ENCODE results near the gene ANKRD23.

GRCh38 chr2:96844405-96844808, 586 bp upstream of the ANKRD23 start:
- TF ChIP-seq, protein P1, sequence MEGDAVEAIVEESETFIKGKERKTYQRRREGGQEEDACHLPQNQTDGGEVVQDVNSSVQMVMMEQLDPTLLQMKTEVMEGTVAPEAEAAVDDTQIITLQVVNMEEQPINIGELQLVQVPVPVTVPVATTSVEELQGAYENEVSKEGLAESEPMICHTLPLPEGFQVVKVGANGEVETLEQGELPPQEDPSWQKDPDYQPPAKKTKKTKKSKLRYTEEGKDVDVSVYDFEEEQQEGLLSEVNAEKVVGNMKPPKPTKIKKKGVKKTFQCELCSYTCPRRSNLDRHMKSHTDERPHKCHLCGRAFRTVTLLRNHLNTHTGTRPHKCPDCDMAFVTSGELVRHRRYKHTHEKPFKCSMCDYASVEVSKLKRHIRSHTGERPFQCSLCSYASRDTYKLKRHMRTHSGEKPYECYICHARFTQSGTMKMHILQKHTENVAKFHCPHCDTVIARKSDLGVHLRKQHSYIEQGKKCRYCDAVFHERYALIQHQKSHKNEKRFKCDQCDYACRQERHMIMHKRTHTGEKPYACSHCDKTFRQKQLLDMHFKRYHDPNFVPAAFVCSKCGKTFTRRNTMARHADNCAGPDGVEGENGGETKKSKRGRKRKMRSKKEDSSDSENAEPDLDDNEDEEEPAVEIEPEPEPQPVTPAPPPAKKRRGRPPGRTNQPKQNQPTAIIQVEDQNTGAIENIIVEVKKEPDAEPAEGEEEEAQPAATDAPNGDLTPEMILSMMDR (conservative IDR thresholded peaks at IDR 0.05; ENCODE audit: low read length) = no peak
- no peak for TF ChIP-seq EZH2phosphoT487 (IDR thresholded peaks at IDR 0.05; ENCODE audit: borderline replicate concordance, low read depth, low read length)

All from OCI-LY7 (cell line).